ENCODE results near the gene OVOL1.

Gene OVOL1

DNA sequence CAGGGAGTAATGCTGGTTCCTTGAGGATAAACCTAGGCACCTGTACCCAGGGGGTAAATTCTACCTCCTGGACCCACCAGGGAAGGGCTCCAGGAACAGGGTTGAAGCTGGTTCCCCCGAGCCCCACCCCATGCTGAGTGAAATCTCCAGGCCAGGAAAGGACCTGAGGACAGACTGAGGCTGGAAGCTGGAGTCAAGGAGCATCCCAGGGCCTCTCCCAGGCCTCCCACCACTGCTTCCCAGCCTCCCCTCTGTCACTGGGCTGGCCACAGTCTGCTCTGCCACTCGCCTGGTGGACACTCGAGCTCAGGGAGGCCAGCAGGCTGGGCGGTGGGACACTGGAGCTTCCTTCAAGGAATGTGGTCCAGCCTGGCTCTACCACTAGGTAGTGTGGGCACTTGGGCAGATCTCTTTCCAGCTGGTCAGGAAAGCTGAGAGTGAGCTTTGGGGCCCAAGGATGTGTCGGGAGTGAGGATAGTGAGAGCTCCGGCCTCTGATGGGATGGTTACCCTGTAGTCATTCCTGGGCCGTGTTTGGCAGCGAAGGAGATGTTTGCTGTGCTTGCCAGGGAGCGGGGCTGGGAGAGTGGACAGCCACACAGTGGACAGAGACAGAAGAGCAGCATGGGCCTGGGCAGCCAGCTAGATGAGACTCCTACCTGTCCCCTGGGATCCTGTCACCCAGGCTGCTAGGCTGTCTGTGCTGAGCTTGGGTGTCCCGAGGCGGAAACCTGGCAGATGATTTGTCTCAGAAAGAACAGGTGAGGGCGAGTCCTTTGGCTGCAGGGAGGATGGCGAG is 3.4 kb downstream of the OVOL1 start:
- Mint-ChIP-seq H3K36me3 (ENCODE audit: insufficient read depth) (peaks cover 5% of the 10 kb centered on the region), H3K9me3 (no peaks in the 10 kb centered on the region), H3K4me1 (peaks cover 30% of the 10 kb centered on the region), H3K27ac (ENCODE audit: low read depth) (peak overlapping the region; percentile 32), H3K4me3 (no peak overlapping the region), H3K27me3 (peaks cover 41% of the 10 kb centered on the region)
- ATAC-seq (replicated peaks; ENCODE audit: extremely low read depth, poor library complexity, severe bottlenecking) (no peak), DNase-seq (ENCODE audit: low spot score in 2 of 2) (no peak)

DNA sequence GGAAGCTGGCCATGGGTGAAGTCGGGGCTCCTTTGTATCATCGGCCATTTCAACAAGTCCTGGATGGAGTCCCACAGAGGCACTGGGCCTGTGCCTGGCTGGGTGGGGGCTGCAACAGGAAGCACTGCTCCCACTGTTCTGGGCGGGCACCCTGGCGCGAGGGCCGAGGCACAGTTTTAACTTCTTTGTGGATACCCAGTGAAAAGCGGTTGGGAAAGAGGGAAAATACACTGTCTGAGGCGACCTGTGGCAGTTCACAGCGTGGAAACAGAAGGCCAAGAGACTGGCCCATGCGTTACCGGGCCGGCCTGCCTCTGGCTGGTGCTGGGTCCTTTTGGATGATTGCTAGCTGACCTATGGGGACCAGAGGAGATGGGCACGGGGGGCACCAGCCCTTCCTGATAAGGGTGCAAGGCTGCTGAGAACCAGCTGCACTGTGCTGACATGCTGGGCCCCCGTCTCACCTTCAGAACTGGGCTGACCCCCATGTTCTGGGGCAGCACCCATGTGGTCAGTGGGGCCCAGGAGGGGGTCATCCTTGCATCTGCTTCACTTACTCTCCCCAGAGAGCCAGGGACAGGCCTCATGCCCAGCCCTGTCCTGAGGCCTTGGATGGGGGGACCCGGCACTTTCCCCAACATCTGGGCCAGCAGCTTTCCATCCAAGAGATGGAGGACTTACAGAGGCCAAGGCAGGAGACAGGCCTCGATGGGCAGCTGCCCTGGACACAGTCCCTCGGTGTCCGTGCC is 4.2 kb downstream of the OVOL1 start:
- H3K27me3 Mint-ChIP-seq: peaks cover 38% of the 10 kb centered on the region
- H3K4me1 Mint-ChIP-seq: peaks cover 22% of the 10 kb centered on the region
- peaks cover 3% of the 10 kb centered on the region for H3K36me3 Mint-ChIP-seq (ENCODE audit: insufficient read depth)
- DNase-seq (ENCODE audit: low spot score in 2 of 2): no peak
- ATAC-seq (replicated peaks; ENCODE audit: extremely low read depth, poor library complexity, severe bottlenecking): no peak
- peak overlapping the region; percentile 32 for H3K27ac Mint-ChIP-seq (ENCODE audit: low read depth)
- H3K4me3 Mint-ChIP-seq: no peak overlapping the region
- H3K9me3 Mint-ChIP-seq: no peaks in the 10 kb centered on the region

DNA sequence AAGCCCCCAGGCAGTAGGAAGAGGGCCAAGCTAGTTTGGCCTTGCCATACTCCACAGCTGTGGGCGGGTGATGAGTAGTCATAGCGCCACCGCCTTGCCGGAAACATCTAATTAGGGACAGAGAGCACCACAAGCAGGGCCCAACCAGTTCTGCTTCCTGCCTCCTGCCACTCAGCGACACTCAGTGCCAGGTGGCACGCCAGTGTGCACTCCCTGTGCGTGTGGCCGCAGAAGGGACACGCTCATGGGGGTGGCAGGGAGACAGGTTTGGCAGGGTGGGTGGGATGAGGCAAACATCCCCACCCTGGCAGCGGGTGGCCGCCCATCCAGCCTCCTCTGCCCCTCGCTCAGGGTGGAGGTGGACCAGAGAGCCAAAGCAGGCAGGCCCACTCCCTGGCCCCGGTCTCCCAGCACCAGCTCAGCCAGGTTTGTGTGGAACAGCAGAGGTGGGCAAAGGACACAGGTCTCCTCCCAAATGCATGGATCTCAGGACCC is 4.9 kb downstream of the OVOL1 start:
- peaks cover 22% of the 10 kb centered on the region for H3K4me1 Mint-ChIP-seq
- H3K27ac Mint-ChIP-seq (ENCODE audit: low read depth): no peak overlapping the region
- DNase-seq (ENCODE audit: low spot score in 2 of 2): no peak
- H3K27me3 Mint-ChIP-seq: peaks cover 44% of the 10 kb centered on the region
- peaks cover 3% of the 10 kb centered on the region for H3K36me3 Mint-ChIP-seq (ENCODE audit: insufficient read depth)
- H3K4me3 Mint-ChIP-seq: no peak overlapping the region
- H3K9me3 Mint-ChIP-seq: no peaks in the 10 kb centered on the region
- peak; percentile 91 for ATAC-seq (replicated peaks; ENCODE audit: extremely low read depth, poor library complexity, severe bottlenecking)

DNA sequence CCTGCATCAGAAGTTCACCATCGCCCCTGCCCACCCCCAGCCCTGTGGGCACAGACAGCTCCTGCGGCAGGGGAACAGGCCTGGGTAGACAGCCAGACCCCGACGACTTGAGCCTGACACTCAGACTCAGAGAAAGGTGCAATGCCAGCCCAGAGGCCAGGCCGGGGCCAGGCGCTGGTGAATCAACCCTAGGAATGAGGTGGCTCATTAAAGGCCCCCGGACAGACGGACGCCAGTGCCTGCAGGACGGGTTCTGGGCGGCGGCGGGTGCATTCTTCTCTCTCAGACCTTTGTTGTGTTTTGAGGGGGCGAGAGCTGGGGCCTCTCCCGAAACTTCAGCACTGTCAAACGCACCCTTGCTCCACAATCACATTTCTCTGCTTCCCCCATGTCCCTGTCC is 5.6 kb downstream of the OVOL1 start:
- Mint-ChIP-seq H3K27me3 (peaks cover 51% of the 10 kb centered on the region), H3K27ac (ENCODE audit: low read depth) (no peak overlapping the region), H3K36me3 (ENCODE audit: insufficient read depth) (peaks cover 3% of the 10 kb centered on the region), H3K9me3 (no peaks in the 10 kb centered on the region), H3K4me3 (no peak overlapping the region), H3K4me1 (peaks cover 16% of the 10 kb centered on the region)
- no peak for DNase-seq (ENCODE audit: low spot score in 2 of 2)
- ATAC-seq (replicated peaks; ENCODE audit: extremely low read depth, poor library complexity, severe bottlenecking): no peak

DNA sequence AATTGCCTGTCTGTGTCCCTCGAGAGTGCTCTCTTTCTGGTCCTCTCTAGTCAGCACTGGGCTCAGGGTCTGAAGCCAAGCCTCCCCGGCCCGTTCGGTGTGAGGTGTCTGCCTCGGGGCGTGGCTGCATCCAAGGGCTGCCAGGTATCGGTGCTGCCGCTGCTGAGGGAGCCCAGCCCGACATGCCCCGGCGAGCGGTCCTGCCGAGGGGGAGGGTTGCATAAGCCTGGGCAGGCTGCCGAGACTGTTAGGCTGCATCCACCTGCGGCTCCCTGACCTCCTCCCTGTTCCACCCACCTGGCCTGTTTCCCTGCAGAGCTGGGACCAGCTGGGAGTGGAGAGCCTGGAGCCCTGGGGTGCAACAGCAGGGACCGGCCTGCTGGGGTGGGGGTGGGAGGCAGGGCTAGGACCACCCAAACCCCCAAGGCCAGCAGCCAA is 6.3 kb downstream of the OVOL1 start:
- H3K9me3 Mint-ChIP-seq: no peaks in the 10 kb centered on the region
- peaks cover 12% of the 10 kb centered on the region for H3K4me1 Mint-ChIP-seq
- DNase-seq (ENCODE audit: low spot score in 2 of 2) (no peak), ATAC-seq (replicated peaks; ENCODE audit: extremely low read depth, poor library complexity, severe bottlenecking) (no peak)
- H3K27me3 Mint-ChIP-seq: peaks cover 52% of the 10 kb centered on the region
- no peak overlapping the region for H3K4me3 Mint-ChIP-seq
- no peak overlapping the region for H3K27ac Mint-ChIP-seq (ENCODE audit: low read depth)
- H3K36me3 Mint-ChIP-seq (ENCODE audit: insufficient read depth): peaks cover 3% of the 10 kb centered on the region

DNA sequence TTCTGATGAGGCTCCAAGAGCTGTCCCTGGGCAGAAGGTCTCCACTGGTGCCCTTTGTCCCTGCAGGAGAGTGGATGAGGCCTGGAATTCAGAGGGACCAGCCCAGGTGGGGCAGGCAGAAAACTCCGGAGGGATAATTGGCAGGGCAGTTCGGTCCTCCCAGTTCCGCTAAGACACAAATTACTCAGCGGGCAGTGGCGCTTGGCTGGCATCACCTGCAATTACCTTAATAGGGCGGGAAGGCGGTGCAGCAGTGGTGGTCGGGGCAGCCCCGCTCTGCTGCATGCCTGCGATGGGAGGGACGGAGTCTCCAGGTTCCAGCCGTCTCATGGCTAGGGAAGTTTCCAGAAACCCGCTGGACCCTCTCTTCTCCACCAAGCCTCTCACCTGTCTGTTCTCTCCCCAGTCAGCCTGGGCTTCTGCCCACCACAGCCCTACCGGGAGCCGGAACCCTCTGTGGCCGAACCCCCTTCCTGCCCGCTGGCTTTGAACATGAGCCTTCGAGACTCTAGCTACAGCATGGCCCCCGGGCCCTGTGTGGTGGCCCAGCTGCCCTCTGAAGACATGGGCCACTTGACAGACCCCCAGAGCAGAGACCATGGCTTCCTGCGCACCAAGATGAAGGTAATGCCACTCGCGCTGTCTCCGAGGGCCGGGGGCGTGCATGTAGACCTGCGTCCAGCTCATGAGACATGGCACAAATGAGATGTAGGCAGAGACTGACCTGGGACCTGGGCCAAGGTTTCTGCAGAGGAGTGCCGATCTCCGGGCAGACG is 7.0 kb downstream of the OVOL1 start:
- Mint-ChIP-seq H3K27me3 (peaks cover 52% of the 10 kb centered on the region), H3K27ac (ENCODE audit: low read depth) (no peak overlapping the region), H3K9me3 (no peaks in the 10 kb centered on the region), H3K4me1 (peaks cover 11% of the 10 kb centered on the region), H3K36me3 (ENCODE audit: insufficient read depth) (peaks cover 3% of the 10 kb centered on the region), H3K4me3 (no peak overlapping the region)
- no peak for ATAC-seq (replicated peaks; ENCODE audit: extremely low read depth, poor library complexity, severe bottlenecking)
- no peak for DNase-seq (ENCODE audit: low spot score in 2 of 2)

DNA sequence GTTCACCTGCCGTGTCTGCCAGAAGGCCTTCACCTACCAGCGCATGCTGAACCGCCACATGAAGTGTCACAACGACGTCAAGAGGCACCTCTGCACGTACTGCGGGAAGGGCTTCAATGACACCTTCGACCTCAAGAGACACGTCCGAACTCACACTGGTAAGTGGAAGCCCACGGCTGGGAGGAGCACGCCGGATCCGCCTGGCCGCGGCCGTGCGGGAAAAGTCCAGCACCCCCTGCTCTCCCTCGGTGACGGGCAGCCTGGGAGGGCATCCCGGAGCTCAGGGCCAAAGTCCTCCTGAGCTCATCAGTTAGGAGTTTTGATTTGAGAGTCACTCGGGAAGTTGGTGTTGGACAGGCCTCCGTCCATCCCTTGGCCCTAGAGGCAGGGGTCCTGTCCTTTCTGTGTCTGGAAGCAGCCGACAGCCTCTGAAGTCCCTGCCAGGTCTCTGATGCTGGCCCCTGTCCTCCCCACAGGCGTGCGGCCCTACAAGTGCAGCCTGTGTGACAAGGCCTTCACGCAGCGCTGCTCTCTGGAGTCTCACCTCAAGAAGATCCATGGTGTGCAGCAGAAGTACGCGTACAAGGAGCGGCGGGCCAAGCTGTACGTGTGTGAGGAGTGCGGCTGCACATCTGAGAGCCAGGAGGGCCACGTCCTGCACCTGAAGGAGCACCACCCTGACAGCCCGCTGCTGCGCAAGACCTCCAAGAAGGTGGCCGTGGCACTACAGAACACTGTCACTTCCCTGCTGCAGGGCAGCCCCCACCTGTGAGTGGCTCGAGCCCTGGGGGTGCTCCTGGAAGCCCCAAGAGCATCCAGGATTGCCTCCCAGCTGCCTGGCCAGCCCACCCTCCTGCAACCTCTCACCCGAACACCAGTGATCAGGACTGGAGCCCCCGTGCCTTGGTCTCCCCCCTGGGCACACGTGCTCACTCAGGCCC is 8.0 kb downstream of the OVOL1 start:
- H3K9me3 Mint-ChIP-seq: no peaks in the 10 kb centered on the region
- peaks cover 52% of the 10 kb centered on the region for H3K27me3 Mint-ChIP-seq
- no peak overlapping the region for H3K4me3 Mint-ChIP-seq
- peaks cover 11% of the 10 kb centered on the region for H3K4me1 Mint-ChIP-seq
- DNase-seq (ENCODE audit: low spot score in 2 of 2) (no peak), ATAC-seq (replicated peaks; ENCODE audit: extremely low read depth, poor library complexity, severe bottlenecking) (no peak)
- H3K36me3 Mint-ChIP-seq (ENCODE audit: insufficient read depth): peaks cover 3% of the 10 kb centered on the region
- H3K27ac Mint-ChIP-seq (ENCODE audit: low read depth): no peak overlapping the region

DNA sequence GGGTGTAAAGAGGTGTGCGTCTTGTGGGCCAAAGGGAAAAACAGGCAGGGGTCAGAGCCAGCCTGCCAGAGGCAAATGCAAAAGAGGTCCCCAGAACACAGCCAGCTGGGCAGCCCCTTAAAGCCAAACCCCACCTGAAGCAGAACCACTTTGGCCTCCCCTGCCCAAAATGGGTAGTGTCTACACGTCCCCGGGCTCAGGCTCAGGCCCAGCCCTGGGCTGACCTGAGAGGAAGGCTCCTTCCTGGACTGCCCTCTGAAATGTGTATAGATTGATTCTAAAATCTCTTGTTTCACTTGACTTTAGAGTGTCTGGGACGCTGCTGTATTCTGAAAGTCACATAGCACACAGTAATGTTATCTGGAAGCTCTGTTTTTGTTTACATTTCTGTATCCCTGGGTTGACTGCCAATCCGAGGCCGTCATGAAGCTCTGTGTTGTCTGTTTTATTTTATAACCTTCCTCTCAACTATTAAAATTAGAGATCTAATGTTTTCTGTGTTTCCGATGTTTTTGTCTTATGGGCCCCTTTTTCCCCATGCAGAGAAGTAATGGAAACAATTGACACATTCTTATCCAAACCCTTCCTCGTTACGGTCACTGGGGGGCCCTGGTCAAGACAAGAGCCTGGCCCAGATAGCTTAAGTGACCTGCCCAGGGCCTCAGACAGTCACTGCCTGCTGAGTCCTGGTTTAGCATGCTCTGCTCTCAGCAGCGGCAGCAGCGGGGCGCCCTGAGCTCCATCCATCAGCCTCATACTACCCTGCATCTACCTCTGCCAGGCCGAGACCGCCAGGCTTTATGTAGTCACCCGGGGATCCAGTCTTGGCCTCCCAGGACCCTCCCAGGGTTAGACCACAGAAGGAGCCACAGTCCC is 10.1 kb downstream of the OVOL1 start:
- no peak for ATAC-seq (replicated peaks; ENCODE audit: extremely low read depth, poor library complexity, severe bottlenecking)
- no peaks in the 10 kb centered on the region for H3K9me3 Mint-ChIP-seq

DNA sequence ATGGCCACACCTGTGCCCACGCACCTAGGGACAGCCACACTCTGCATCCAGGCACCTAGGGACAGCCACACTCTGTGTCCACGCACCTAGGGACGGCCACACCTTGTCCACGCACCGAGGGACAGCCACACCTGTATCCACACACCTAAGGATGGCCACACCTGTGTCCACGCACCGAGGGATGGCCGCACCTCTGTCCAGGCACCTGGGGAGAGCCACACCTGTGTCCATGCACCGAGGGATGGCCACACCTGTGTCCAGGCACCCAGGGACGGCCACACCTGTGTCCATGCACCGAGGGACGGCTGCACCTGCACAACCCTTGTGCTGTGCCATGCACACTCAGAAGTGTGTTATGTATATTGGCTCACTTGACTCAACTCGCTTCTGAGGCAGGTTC is 10.8 kb downstream of the OVOL1 start:
- DNase-seq (ENCODE audit: low spot score in 2 of 2): no peak
- Mint-ChIP-seq H3K4me1 (no peaks in the 10 kb centered on the region), H3K9me3 (no peaks in the 10 kb centered on the region), H3K36me3 (ENCODE audit: insufficient read depth) (peaks cover 3% of the 10 kb centered on the region), H3K27ac (ENCODE audit: low read depth) (no peak overlapping the region), H3K27me3 (peaks cover 60% of the 10 kb centered on the region), H3K4me3 (no peak overlapping the region)
- ATAC-seq (replicated peaks; ENCODE audit: extremely low read depth, poor library complexity, severe bottlenecking): no peak

More for the DNA sequence above, 10.1 kb downstream of the OVOL1 start:
- Mint-ChIP-seq H3K4me1 (peaks cover 4% of the 10 kb centered on the region), H3K27ac (ENCODE audit: low read depth) (no peak overlapping the region), H3K27me3 (peaks cover 52% of the 10 kb centered on the region), H3K36me3 (ENCODE audit: insufficient read depth) (peaks cover 3% of the 10 kb centered on the region), H3K4me3 (no peak overlapping the region)
- DNase-seq (ENCODE audit: low spot score in 2 of 2): no peak

DNA sequence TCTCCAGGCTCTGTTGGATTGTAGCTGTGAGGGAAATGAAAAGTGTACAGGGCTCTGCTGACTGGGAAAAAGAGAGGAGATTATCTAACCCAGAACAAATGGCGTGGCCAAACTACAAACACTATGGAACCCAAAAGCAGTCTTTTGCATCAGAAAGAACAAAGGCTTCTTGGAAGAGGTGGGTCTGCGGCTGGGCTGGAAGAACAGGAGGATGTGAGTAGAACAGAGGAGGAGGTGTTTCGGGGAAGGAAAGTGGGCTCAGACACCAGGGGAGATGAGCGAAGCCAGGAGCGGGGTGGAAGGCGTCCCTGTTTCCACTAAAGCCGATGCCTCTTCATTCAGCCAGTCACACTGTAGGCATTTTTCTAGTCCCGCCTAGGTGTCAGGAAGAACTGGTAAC is 12.0 kb downstream of the OVOL1 start:
- DNase-seq (ENCODE audit: low spot score in 2 of 2) (no peak), ATAC-seq (replicated peaks; ENCODE audit: extremely low read depth, poor library complexity, severe bottlenecking) (no peak)
- no peaks in the 10 kb centered on the region for H3K4me1 Mint-ChIP-seq
- H3K27me3 Mint-ChIP-seq: peaks cover 72% of the 10 kb centered on the region
- H3K27ac Mint-ChIP-seq (ENCODE audit: low read depth): no peak overlapping the region
- no peak overlapping the region for H3K4me3 Mint-ChIP-seq
- peaks cover 3% of the 10 kb centered on the region for H3K36me3 Mint-ChIP-seq (ENCODE audit: insufficient read depth)
- H3K9me3 Mint-ChIP-seq: no peaks in the 10 kb centered on the region

Data from central memory CD8-positive, alpha-beta T cell (primary cell).